SH-SY5Y (cell line): ENCODE results near the gene ITPRIP.

ENCODE experiments used
- GATA2 ChIP-seq: IDR thresholded peaks from 2 replicates; pipeline ENCODE4 v1.6.1; 2011; ENCODE audit warnings: mild to moderate bottlenecking, low read depth, low read length
- GATA3 ChIP-seq: IDR thresholded peaks from 2 replicates; pipeline ENCODE4 v1.6.1; 2011; ENCODE audit warnings: low read depth, mild to moderate bottlenecking, low read length, moderate library complexity

DNA sequence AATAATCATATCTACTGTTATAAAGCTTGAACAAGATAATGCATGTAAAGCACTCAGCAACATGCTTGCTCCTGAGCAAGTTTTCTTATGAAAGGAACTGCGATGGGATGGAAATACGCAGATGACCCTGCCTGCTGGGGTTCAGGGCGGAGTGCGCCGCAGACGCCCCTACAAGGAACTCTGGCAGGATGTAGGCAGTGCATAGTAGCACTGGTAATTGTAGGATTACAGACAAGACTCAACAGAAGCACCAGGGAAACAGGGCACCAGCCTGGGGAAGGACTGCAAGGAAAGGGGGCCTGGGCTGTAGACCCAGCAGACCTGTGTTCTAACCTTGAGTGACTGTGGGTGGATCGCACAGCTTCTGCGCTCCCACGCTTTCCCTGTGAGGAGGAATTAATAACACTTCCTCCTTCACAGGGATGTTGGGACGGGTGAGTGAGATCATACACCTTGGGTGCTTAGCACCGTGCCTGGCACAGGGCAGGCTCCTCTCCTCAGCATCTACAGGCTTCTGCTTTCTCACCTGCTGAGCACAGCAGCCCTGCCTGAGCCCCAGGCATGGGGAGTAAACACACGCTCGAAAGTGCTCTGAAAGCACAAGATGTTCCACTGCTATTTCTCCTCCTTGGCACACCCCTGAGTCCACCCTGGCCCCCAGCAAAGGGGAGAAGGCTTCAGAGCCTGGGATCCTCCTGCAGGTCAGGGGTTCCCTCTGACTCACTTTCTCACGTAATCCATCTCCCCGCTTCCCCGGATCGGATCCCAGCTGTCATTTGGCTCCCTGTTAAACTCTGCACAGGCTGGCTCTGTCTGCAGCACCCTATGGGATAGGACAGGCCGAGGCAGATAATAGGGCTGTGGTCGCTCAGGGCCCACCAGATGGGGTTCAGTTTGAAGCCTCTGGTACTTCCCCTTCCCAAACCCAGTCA, 19.2 kb downstream of the ITPRIP start:
- TF ChIP-seq GATA3 (no peak), GATA2 (no peak)
